HuH-7.5 (cell line): ENCODE measurements around the gene ZNF646.
"Not testable (repeated sequence)": the region's sequence is repeated elsewhere in the genome, so short reads cannot be mapped to it uniquely, and the experiment has no call there.

Experiments used
- DNase-seq: peaks from one replicate; pipeline ENCODE4 v3.0.0; 2011; ENCODE audit warnings: low spot score

Gene ZNF646

GRCh38 chr16:31084584-31085302 lies 10.5 kb downstream of the ZNF646 start:
- DNase-seq: no peak

DNA sequence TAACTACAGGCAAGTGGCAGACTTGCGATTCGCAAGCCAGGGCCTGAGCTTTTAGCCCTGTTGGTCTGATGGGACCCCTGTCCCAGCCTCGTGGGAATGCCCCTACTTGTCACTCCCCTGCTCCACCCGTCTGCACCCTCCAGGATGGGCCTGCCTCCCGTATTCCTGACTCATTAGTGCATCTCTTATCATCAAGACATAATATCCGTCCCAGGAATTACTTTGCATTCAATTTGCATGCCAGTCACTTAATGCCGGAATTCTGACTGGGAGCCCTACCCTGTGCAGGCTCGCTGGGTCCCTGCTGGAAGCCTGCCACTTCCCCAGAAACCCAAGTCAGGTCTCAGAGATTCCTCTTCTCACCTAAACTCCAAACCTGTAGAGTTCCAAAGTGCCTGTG lies 11.2 kb downstream of the ZNF646 start:
- no peak for DNase-seq

DNA sequence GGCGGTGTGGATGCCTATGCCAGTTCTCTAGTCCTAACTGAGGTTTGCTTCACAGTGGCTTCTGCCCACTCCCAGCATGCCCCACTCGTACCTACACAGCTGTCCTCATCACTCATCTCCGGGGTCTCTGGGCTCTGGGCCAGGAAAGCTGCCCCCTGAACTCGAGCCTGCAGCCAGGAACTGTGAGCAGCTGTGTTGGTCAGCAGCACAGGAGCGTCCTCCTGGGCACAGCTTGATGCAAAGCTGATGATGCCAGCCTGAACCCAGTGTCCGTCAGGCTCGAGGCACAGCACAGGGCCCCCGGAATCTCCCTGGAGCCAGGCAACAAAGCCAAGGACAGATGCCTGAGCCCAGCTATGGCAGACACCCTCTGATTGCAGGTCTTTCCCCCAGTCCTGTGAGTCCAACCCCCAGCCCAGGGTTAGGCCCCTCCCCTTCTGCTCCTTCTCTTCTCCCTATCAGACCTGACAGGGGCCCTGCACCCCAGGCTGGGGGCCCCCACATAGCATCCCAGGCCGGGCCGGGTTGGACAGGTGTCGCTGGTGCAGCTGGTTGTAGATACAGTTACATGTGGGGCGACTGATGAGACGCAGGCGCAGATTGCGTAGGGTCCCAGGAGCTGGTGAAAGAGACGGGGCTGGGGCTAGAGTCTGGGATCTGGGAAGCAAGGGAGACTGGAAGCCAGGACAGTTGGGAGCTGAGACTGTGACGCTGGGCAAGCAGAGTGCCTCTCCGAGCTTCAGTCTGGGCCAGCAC lies 11.8 kb downstream of the ZNF646 start:
- DNase-seq: no peak

DNA sequence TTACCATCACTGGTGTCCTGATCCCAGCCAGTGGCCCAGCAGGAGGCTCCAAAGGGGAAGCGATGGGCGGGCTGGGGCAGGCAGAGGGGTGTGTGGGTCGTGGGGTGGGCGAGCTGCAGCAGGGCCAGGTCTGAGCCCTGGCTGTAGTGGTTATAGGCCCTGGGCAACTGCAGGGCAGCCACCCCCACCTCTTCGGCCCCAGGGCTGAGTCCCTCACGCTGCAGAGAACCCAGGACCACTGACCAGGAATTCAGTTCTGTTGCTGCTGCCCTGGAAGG lies 12.3 kb downstream of the ZNF646 start:
- no peak for DNase-seq

- no peak for DNase-seq
Measured at GRCh38 chr16:31087481-31087880, 13.3 kb downstream of the ZNF646 start.

- DNase-seq: no peak
Measured at GRCh38 chr16:31087971-31088370, 13.7 kb downstream of the ZNF646 start.

- no peak for DNase-seq
Measured at GRCh38 chr16:31088459-31089183, 14.4 kb downstream of the ZNF646 start, which contains the start of gene PRSS53. TSS of gene PRSS53 (minus strand) at chr16:31088943. CDS start at chr16:31088809, 134 bp downstream.

DNA sequence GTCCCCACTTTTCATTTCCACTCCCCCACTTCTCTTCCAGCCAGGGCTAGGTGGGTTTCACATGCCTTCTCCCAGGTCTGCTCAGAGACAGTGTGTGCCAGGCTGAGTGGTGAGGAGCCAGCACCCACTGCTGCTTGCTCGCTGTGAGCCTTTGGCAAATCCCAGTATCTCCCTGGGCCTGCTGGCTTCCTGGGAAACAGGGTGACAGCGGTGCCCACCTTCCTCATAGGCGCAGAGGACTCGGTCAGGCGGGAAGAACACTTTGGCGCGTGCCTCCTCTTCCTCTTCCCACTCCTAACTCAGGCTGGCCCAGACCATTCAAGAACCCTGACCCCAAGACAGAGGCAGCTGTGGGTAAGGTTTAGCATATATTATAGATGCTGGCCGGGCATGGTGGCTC lies 15.0 kb downstream of the ZNF646 start:
- DNase-seq: no peak

DNA sequence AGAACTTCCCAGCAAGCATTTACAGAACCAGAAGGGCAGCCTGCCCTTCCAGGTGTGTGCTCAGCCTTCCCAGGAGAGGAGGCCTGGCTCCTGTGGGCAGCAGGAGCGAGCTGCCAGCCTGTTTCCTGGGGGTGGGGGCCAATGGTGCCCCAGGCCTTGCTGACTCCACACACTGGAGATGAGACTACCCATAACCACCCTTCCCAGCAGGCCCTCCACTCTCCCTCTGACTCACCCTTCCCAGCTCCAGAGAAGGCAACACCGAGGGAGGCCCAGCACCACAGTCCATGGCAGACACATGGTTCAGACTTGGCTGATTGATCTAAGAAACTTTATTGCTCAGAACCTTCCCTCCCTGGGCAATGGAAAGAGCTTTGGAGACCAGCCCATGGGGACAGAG lies 16.3 kb downstream of the ZNF646 start:
- DNase-seq: no peak

- DNase-seq: no peak
Measured at GRCh38 chr16:31092330-31092729, 18.1 kb downstream of the ZNF646 start.

GRCh38 chr16:31093132-31093703 lies 19.0 kb downstream of the ZNF646 start:
- no peak for DNase-seq

DNA sequence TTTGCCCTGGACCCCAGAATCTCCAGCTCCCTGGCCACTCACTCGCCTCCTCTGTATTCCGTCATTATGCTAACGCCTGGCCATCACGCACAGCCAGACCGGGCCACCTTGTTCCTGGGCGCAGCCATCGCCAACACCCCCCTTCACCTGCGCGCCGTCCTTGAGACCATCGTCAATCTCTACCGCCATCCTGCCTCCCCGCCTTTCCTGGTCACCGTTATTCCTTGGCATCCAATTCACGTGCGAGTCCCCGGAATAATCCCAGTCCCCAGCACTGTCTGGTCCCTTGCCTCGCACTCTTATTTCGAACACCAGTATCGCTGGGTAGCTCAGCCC lies 19.8 kb downstream of the ZNF646 start:
- DNase-seq: no peak

GRCh38 chr16:31094424-31095120 lies 20.4 kb downstream of the ZNF646 start, which contains the start of gene VKORC1:
TSS of gene VKORC1 (minus strand) at chr16:31094797. CDS start at chr16:31094729, 68 bp downstream.
- peak; percentile 88 for DNase-seq

DNA sequence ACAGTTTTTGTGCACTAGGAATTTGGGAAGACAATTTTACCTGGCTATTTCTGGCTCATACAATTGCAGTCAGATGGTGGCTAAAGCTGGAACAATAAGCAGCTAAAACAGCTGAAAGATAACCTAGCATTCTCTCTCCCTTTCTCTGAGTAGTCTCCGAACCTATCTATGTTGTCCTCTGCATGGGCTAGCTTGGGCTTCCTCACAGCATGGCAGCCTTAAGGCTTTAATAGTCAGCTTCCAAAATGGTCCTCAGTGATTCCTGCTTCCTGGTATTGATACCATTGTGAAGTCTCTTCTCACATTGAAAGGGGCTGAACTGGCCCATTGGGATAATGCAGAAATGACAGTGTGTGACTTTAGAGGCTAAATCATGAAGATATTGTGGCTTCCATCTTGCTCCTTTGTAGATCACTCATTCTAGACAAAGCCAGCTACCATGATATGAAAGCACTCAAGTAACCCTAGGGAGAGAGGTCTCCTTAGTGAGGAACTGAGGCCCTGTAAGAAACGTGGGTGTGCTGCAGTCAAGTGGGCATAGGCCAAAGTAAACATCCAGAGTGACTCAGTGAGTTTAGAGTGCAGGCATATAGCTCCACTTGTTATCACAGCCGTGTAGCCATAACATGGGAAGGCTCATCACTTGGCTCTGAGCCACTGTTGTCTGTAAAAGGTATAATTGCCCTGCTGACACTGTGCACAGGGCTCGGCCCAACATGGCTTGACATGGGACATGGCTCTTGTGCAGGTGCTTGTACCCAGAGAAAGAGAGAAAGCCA lies 25.8 kb downstream of the ZNF646 start:
- DNase-seq: no peak

GRCh38 chr16:31100876-31101641 lies 26.8 kb downstream of the ZNF646 start:
- DNase-seq: not testable (repeated sequence)

GRCh38 chr16:31105677-31106213 lies 31.5 kb downstream of the ZNF646 start:
- peak; percentile 87 for DNase-seq

GRCh38 chr16:31106509-31107464 lies 32.6 kb downstream of the ZNF646 start:
- no peak for DNase-seq

DNA sequence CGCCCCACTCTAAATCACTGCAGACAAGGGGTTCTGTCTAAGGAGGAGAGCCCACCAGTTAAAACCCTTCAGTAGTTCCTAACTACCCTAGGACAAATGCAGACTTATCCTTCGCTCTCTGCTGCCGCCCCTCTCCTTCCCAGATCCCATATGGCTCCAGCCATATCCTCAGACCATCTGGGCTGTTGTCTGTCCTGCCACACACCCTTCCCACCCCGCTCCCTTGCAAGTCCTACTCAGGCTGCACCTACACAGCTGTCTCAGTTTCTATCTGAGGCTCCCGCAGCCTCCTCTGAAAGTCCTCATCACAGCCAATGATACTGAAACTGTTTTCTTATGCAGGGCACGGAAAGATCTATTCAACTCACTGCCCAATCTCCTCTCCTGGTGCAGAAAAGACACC lies 33.2 kb downstream of the ZNF646 start:
- no peak for DNase-seq
